ENCODE measurements around the gene CNTNAP5. TPM values are rescaled to one million over a fixed set of nuclear protein-coding genes. Genes with fewer than 3 reads are reported as not detected.
A peak's percentile ranks its signal among the peaks of the same experiment; 100 is the strongest.

The CNTNAP5 gene
- total and polyA plus RNA-seq, 2 of the 8 experiments (the other 6 are each of a cell fraction or from before 2014, with no cell fraction given): 0.11 to 0.76 TPM

- no peak overlapping the region for H4K91ac ChIP-seq (replicated peaks; ENCODE audit: insufficient read length, low read length)
- H2AFZ ChIP-seq (ENCODE audit: low read length): peak overlapping the region; percentile 85; the same call in 1 of the 2 replicates
- no peak overlapping the region for H3K9ac ChIP-seq (replicated peaks in 1 of 4; ENCODE audit: extremely low read depth in 1 of 4, low read depth in 3 of 4, low read length in 3 of 4)
- 88% methylated on average over 7 of the region's 7 CpGs; no CpG with 5 or more reads in 1 of the 2 experiments for WGBS, 2 experiments (ENCODE audit: extremely low coverage in 1 of 2, insufficient coverage in 1 of 2, insufficient read length in 1 of 2, insufficient replicate concordance in 2 of 2, low coverage in 1 of 2, low lambda C conversion rate in 2 of 2, missing lambda C conversion rate in 1 of 2)
- H3K56ac ChIP-seq (replicated peaks; ENCODE audit: insufficient read length, low read depth, low read length): no peak overlapping the region
- no peak overlapping the region for H2BK12ac ChIP-seq (ENCODE audit: low read depth, low read length)
- H3K18ac ChIP-seq (ENCODE audit: extremely low read depth, low read length): no peak overlapping the region
- FAIRE-seq (no peak), DNase-seq (ENCODE audit: low read depth in 1 of 2, low spot score in 2 of 2) (no peak)
- H3K9me3 ChIP-seq (ENCODE audit: insufficient read depth in 2 of 2, low read depth in 1 of 2, low read length in 1 of 2): no peaks in the 10 kb centered on the region
- no peak overlapping the region for H3K14ac ChIP-seq (ENCODE audit: insufficient read length)
- ChIA-PET CTCF (ENCODE audit: partially characterized antibody) (no interaction called here), POLR2A (ENCODE audit: partially characterized antibody) (no interaction called here)
- no peak overlapping the region for H2BK5ac ChIP-seq (ENCODE audit: low read depth, low read length)
- no peak overlapping the region for H2BK20ac ChIP-seq (ENCODE audit: low read length)
- no peak overlapping the region for H2AK5ac ChIP-seq (ENCODE audit: low read depth, low read length)
- H3K79me2 ChIP-seq (ENCODE audit: control insufficient read depth in 1 of 2, insufficient read depth in 2 of 2, low read length in 2 of 2): no peaks in the 10 kb centered on the region
- no peaks in the 10 kb centered on the region for H3K27me3 ChIP-seq (replicated peaks in 1 of 4; ENCODE audit: control insufficient read depth in 3 of 4, extremely low read depth in 1 of 4, insufficient read depth in 3 of 4, low read length in 3 of 4)
- no peak overlapping the region for H3K27ac ChIP-seq (ENCODE audit: low read depth, low read length)
- H3K36me3 ChIP-seq (ENCODE audit: control insufficient read depth in 2 of 4, insufficient read depth in 4 of 4, low read length in 3 of 4): no peaks in the 10 kb centered on the region
- H3K23ac ChIP-seq (ENCODE audit: insufficient read length): no peak overlapping the region
- H3K4ac ChIP-seq (replicated peaks; ENCODE audit: insufficient read length, low read depth, low read length): no peak overlapping the region
- H4K8ac ChIP-seq (ENCODE audit: extremely low read depth, insufficient read depth, low read length): no peak overlapping the region
- no peaks in the 10 kb centered on the region for H3K23me2 ChIP-seq (ENCODE audit: low read depth, low read length)
- no peak overlapping the region for H2BK15ac ChIP-seq (ENCODE audit: low read length)
- H3K4me3 ChIP-seq (ENCODE audit: extremely low read depth in 1 of 4, insufficient read depth in 2 of 4, low read depth in 3 of 4, low read length in 4 of 4): no peak overlapping the region
- H3K4me1 ChIP-seq (replicated peaks in 1 of 4; ENCODE audit: control insufficient read depth in 3 of 4, insufficient read depth in 4 of 4, low read length in 3 of 4): no peaks in the 10 kb centered on the region; a peak in 1 of 7 replicates
- H4K5ac ChIP-seq (ENCODE audit: insufficient read length, low read depth, low read length): no peak overlapping the region
- H2BK120ac ChIP-seq (replicated peaks; ENCODE audit: low read depth, low read length): no peak overlapping the region
- no peak overlapping the region for H3K4me2 ChIP-seq (ENCODE audit: insufficient read depth in 1 of 2, low read depth in 2 of 2, low read length in 2 of 2)
- H3K79me1 ChIP-seq (ENCODE audit: low read depth, low read length): no peaks in the 10 kb centered on the region
- no peaks in the 10 kb centered on the region for H4K20me1 ChIP-seq (replicated peaks in 1 of 2; ENCODE audit: control insufficient read depth in 1 of 2, insufficient read depth in 2 of 2, low read length in 2 of 2)
- TF ChIP-seq EZH2 (IDR thresholded peaks at IDR 0.05; ENCODE audit: low read depth, low read length, severe bottlenecking) (no peak), EP300 (IDR thresholded peaks at IDR 0.05; ENCODE audit: borderline replicate concordance in 1 of 2, low read depth in 2 of 2, low read length in 2 of 2) (no peak), SP1 (IDR thresholded peaks at IDR 0.05; ENCODE audit: low read depth, low read length) (no peak), POLR2A (IDR thresholded peaks at IDR 0.05; ENCODE audit: control extremely low read depth in 1 of 2, low read depth in 2 of 2, low read length in 2 of 2) (no peak), SIRT6 (IDR thresholded peaks at IDR 0.05; ENCODE audit: low read length) (no peak), SRF (IDR thresholded peaks at IDR 0.05; ENCODE audit: low read depth, low read length) (no peak), SIN3A (conservative IDR thresholded peaks at IDR 0.05 in 1 of 2, IDR thresholded peaks at IDR 0.05 in 1 of 2; ENCODE audit: low read depth in 1 of 2, low read length in 2 of 2) (no peak), BRCA1 (IDR thresholded peaks at IDR 0.05; ENCODE audit: low read depth, low read length) (no peak), ASH2L (IDR thresholded peaks at IDR 0.05; ENCODE audit: low read length) (no peak), TBP (IDR thresholded peaks at IDR 0.05; ENCODE audit: low read depth, low read length) (no peak), ATF3 (IDR thresholded peaks at IDR 0.05; ENCODE audit: insufficient read depth, low read depth, low read length) (no peak), TAF1 (IDR thresholded peaks at IDR 0.05; ENCODE audit: low read depth, low read length) (no peak), ATF2 (IDR thresholded peaks at IDR 0.05; ENCODE audit: low read length) (no peak)
Measured at GRCh38 chr2:124269348-124269747, 244.3 kb downstream of the CNTNAP5 start.

Data from H1 (cell line).